COLO829 (cell line): ENCODE measurements around the gene SLC25A22.
A peak's percentile ranks its signal among the peaks of the same experiment; 100 is the strongest.

ENCODE experiments used
- DNase-seq: peaks from one replicate; pipeline ENCODE4 v3.0.0; 2012; ENCODE audit warnings: low spot score

Gene SLC25A22

GRCh38 chr11:771617-772204, 26.4 kb downstream of the SLC25A22 start:
- no peak for DNase-seq

- DNase-seq: no peak
These were observed 27.2 kb downstream of the SLC25A22 start for GRCh38 chr11:770642-771616.

GRCh38 chr11:769887-770641, 28.0 kb downstream of the SLC25A22 start:
- no peak for DNase-seq

DNA sequence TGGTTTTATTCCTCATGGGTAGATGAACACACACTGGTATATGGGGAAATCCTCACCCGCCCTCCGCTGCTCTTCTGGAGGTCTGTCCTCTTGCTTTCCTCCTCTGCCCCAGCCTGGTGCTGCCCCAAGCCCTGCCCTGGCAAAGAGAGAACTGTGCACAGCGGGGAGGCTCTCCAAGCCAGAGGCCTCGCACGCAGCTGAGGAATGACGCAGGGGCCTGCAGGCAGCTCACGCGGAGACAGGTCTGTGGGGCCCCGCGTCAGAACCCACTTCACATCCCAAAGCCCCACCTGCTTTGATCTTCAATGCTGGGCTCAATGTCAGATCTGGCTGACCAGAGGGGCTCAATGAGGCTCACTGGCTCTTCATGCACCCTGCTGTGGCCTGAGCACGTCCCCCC, 30.8 kb downstream of the SLC25A22 start:
- no peak for DNase-seq

DNA sequence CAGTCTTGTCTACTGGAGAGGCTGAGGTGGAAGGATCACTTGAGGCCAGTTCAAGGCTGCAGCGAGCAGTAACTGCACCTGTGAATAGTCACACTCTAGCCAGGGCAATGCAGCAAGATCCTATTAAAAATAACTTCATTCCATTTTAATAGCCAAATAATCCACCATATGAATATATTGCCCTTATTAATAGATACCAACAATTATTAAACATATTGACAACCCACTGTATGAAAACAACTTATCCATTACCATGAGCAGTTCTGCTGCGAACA, 31.2 kb downstream of the SLC25A22 start:
- DNase-seq: no peak

DNA sequence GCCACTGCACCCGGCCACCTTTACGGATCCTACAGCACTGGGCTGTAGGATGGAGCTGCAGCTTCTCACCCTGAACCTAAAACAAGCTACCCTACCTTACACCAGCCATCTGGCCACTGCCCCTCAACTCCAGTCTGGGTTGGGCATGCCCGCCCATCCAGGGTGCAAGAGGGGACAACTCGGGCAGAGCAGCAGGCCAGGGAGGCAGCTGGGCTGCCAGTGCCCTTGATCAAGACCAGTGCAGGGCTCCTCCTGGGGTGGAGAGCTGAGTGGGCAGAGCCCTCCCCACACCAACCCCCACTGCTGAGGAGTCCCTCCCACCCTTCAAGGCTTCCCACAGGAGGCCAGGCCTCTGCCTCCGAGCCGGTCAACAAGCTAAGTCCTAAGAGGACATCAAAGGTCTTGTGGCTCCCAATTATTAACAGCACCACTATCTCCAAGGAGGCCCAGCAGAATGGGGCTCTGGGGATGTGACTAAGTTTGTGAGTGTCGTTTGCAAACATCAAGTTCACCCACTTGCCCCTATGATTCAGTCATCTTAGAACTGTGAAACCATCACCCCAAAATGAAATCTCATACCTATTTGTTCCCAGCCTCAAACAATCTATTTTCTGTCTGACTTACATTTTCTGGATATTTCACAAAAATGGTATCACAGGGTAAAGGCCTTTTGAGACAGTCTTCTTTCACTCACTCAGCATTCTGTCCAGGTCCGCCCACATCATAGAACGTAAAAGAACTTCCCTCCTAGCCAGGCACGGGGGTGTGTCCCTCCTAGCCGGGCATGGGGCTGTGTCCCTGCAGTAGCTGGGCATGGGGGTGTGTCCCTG, 31.8 kb downstream of the SLC25A22 start:
- DNase-seq: no peak

GRCh38 chr11:765802-766091, 32.3 kb downstream of the SLC25A22 start:
- no peak for DNase-seq

DNA sequence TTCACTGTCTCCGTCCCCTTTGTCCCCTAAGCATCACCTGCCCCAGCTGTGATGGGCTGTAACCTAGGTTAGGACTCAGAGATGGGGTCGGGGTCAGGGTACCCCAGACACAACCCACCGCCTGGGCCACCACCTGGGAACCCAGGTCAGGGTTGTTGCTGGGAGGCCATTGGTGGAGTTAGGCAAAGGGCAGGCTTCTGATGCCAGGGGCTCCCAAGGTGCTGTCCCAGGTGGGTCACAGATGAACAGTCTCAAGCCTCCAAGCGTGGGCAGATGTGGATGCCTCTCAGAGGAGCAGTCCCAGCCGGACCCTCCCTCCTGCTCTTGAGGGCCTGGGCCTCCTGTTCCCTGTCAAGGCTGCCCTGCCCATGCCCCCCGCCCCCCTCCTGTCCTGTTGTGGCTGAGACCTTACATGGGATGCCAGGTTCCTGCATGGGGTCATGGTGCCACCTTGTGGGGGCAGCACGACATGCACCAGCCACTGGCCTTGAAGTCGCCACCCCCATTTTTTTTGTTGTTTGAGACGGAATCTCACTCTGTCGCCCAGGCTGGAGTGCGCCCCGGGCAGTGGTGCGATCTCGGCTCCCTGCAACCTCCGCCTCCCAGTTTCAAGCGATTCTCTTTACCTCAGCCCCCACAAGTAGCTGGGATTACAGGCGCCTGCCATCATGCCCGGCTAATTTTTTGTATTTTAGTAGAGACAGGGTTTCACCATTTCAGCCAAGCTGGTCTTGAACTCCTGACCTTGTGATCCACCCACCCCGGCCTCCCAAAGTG, 32.9 kb downstream of the SLC25A22 start:
- peak; percentile 37 for DNase-seq

- DNase-seq: no peak
These were observed 33.6 kb downstream of the SLC25A22 start for GRCh38 chr11:764322-765024.

GRCh38 chr11:763549-764321, 34.3 kb downstream of the SLC25A22 start:
- DNase-seq: no peak

- DNase-seq: no peak
These were observed 35.0 kb downstream of the SLC25A22 start for GRCh38 chr11:763073-763463.

GRCh38 chr11:762421-763072, 35.5 kb downstream of the SLC25A22 start:
- DNase-seq: peak; percentile 24

GRCh38 chr11:761526-762108, 36.5 kb downstream of the SLC25A22 start:
- no peak for DNase-seq

DNA sequence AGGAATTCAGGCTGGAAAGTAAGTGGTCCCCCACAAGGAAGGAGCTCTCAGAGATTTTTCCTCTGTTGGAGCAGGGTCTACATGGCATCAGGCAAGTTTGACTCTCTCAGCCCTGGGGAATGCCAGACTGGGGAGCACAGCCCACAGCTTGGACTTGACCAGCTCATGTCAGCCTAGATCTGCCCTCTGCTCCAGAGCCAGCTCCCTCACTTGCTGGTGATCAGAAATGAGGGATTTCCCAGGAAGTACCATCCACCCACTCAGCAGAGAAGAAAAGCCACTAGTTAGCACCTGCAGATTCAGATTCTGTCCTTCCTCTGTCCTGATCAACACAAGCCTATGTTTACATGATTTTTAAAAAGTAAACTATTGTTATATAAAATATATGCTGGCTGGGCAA, 37.8 kb downstream of the SLC25A22 start:
- no peak for DNase-seq

GRCh38 chr11:749731-750130, 48.4 kb downstream of the SLC25A22 start:
- no peak for DNase-seq

- no peak for DNase-seq
These were observed 50.1 kb downstream of the SLC25A22 start for GRCh38 chr11:748007-748359.

DNA sequence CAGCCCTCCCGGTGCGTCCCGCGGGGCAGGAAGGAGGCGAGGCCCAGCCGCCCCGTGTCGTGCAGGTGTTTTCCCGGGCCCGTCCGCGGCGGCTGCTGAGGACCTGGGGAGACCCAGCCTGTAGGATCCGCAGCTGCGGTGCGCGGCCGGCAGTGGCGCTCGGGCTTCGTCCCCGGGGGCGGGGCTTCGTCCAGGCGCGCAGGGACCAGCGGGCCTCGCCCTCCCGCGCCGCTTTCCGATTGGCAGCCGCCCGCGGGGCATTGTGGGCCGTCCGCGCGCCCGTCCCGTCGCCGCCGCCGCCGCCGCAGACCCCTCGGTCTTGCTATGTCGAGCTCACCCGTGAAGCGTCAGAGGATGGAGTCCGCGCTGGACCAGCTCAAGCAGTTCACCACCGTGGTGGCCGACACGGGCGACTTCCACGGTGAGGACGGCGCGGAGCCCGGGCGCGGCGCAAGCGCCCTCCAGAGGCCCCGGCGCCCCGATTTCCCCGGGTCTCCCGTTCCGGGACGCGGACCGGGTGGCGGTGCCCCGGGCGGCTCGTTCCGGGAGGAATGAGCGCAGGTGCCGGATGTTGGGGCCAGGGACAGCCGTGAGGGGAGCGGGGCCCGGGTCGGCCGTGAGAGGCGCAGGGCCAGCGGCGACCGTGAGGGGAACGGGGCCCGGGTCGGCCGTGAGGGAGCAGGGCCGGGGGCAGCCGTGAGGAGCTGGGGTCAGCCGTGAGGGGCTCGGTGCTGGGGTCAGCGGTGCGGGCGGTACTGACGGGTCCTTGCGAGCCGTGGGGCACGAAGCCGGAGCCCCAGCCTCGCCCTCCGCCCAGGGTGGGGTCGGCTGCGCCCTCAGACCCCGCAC, 50.7 kb downstream of the SLC25A22 start, which contains the start of gene TALDO1:
Gene TALDO1, plus strand, starts transcription at position 307 of the 849 bp plus-strand sequence. Its CDS starts 18 bp downstream, at position 325.
- peak; percentile 75 for DNase-seq
